BE2C (cell line): ENCODE measurements around the gene WIPF1.

Experiments used
- DNase-seq: peaks from one replicate; pipeline ENCODE4 v3.0.0-alpha.2; 2020
- H3K27me3 ChIP-seq: fragments of 250-450 bp; sonication (Bioruptor Pico); 2 replicates; pipeline ENCODE4 v1.5.1; 2020; ENCODE audit warnings: mild to moderate bottlenecking
- H3K36me3 ChIP-seq: fragments of 250-450 bp; sonication (Bioruptor Pico); 2 replicates; pipeline ENCODE4 v1.5.1; 2020; ENCODE audit warnings: mild to moderate bottlenecking
- H3K4me1 ChIP-seq: fragments of 250-450 bp; sonication (Bioruptor Pico); 2 replicates; pipeline ENCODE4 v1.5.1; 2020
- H3K4me3 ChIP-seq: 2 replicates; pipeline ENCODE4 v1.5.1; 2011; ENCODE audit warnings: low read depth, low read length
- H3K9me3 ChIP-seq: fragments of 250-450 bp; sonication (Bioruptor Pico); 2 replicates; pipeline ENCODE4 v1.5.1; 2020
- TF ChIP-seq, protein P1 (sequence below): IDR thresholded peaks from 2 replicates; pipeline ENCODE4 v1.5.1; 2012; ENCODE audit warnings: mild to moderate bottlenecking, low read depth, low read length

Gene WIPF1

DNA sequence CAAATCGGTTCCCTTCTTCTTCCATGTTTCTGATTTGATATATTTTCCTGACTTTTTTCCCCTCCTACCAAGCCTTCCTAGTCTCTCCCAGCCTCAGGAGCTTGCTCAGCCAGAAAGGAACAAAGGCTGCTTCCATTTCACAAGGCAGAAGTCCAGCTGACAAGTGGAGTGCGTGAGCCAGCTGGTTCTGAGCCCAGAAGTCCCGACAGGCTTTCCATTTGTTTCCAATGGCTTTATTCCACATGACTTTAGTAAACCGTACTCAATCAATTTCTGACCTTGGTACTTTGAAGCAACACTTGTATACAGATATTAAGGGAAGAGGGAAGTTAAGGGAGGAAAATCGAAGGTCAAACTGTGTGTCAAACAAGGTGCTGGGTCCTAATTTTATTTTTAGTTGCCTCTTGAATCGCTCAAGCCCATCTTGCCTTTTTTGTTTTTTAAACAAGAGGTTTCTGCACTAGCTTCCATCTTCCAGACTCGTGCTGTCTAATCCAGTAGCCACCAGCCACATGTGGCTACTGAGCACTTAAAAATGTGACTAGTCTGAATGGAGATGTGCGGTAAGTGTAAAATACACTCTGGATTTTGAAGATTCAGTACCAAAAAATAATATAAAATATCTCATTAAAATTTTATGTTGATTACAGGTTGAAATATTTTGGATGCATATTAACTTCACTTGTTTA lies 36.2 kb downstream of the WIPF1 start:
- TF ChIP-seq, protein P1, sequence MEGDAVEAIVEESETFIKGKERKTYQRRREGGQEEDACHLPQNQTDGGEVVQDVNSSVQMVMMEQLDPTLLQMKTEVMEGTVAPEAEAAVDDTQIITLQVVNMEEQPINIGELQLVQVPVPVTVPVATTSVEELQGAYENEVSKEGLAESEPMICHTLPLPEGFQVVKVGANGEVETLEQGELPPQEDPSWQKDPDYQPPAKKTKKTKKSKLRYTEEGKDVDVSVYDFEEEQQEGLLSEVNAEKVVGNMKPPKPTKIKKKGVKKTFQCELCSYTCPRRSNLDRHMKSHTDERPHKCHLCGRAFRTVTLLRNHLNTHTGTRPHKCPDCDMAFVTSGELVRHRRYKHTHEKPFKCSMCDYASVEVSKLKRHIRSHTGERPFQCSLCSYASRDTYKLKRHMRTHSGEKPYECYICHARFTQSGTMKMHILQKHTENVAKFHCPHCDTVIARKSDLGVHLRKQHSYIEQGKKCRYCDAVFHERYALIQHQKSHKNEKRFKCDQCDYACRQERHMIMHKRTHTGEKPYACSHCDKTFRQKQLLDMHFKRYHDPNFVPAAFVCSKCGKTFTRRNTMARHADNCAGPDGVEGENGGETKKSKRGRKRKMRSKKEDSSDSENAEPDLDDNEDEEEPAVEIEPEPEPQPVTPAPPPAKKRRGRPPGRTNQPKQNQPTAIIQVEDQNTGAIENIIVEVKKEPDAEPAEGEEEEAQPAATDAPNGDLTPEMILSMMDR, result no peak

DNA sequence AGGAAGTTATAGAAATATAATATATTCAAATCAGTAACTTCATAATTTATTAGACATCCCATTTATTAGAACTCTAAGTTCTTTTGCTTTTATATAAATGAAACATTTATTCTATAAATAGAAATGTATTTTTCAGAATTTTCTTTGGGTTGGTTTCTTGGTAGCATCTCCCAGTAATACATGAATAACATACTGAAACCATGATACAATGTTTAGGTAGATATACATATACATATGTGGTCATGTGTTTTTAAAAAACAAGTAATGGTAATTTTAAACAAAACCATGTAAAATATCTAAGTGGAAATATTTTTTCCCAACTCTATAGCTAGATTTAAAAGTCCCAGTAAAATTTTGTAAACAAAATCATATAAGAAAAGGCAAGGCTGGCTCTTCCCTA lies 36.9 kb downstream of the WIPF1 start:
- TF ChIP-seq, protein P1, result no peak
- no peaks in the 10 kb centered on the region for H3K27me3 ChIP-seq
- no peaks in the 10 kb centered on the region for H3K4me1 ChIP-seq
- H3K36me3 ChIP-seq, result no peaks in the 10 kb centered on the region
- no peak for DNase-seq
- no peaks in the 10 kb centered on the region for H3K9me3 ChIP-seq
- H3K4me3 ChIP-seq, result no peak overlapping the region

More for the DNA sequence above, 36.2 kb downstream of the WIPF1 start:
- Histone ChIP-seq H3K9me3 (no peaks in the 10 kb centered on the region), H3K36me3 (no peaks in the 10 kb centered on the region), H3K4me3 (no peak overlapping the region), H3K4me1 (no peaks in the 10 kb centered on the region), H3K27me3 (no peaks in the 10 kb centered on the region)
- DNase-seq, result no peak

DNA sequence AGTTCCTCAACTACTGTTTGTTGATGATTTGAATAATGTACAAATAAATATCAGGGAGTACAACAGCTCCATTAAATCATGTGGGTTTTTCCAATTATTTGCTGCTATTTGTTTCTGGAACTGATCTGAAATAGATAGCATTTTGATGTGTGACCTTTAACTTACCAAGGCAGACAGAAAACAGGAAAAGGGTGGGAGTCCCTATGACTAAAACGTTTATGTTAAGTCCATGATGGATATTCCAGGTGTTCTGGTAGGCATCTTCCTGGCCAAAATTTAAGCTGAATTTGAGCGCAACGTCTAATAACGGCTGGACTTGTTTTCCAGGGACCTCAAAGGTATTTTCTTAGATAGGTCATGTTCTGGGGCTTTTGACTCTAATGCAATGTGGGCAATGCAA lies 41.6 kb downstream of the WIPF1 start:
- H3K9me3 ChIP-seq, result no peaks in the 10 kb centered on the region

DNA sequence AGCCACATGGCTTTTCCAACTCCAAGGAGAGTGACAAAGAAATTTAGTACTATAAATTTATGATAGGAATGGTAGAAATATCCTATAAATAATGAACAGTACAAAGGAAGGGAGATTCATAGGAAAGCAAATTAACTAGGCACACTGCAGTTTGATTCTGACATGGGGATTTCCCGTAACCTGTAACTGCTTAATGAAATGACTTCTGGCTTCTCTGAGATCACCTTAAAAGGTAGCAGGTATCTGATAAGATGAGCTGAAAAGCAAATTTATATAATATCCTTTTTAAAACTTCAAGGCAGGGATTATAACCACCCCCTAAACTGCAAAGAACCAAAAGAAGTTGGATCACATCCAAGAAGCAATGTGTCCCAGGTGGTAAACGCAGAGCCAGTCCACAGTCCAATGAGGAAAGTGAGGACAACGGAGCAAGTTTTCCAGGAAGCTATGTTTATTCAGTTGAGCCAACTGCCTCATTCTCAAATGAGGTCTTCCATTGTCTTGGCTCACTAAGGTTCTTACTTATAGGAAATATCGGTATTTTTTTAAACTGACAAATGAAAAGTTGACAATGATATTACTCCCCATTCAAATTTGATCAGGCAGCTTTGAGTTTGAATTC lies 43.0 kb downstream of the WIPF1 start:
- H3K4me3 ChIP-seq, result no peak overlapping the region
- no peaks in the 10 kb centered on the region for H3K36me3 ChIP-seq
- no peaks in the 10 kb centered on the region for H3K27me3 ChIP-seq
- no peaks in the 10 kb centered on the region for H3K4me1 ChIP-seq
- TF ChIP-seq, protein P1, result no peak
- DNase-seq, result no peak
- H3K9me3 ChIP-seq, result no peaks in the 10 kb centered on the region

More for the DNA sequence above, 41.6 kb downstream of the WIPF1 start:
- DNase-seq, result no peak
- no peaks in the 10 kb centered on the region for H3K36me3 ChIP-seq
- TF ChIP-seq, protein P1, result no peak
- no peaks in the 10 kb centered on the region for H3K27me3 ChIP-seq
- H3K4me1 ChIP-seq, result no peaks in the 10 kb centered on the region
- H3K4me3 ChIP-seq, result no peak overlapping the region

DNA sequence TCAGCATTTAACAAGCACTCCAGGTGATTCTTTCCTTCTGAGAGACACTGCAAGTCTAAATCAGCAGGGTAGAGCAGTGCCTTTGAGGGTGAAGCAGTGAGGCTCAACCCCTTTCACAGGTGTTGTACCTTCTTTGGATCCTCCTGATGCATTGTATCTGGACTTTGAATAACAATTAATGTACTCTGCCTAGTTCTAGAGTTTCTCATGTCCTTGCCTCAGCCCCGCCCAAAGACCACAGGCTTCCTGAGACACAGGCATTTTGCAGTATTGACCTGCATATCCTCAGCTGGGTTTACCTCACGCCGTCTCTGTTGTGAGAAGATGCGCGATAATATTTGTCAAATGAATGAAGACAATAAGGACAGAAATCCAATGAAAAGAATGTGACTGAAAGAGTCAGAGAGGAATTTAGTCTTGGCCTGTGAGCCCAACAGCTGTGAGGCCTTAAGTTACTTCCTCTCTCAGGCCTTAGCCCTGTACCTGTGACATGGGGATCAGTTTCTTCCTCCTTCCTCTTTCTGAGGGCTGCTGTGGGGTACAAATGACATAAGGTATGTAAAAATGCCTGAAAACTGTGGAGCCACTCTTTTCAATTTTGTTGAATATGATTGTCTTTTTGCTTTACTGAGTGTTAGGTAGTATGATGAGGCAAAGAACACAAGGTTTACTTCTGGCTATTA lies 43.7 kb downstream of the WIPF1 start:
- no peak for DNase-seq
- no peaks in the 10 kb centered on the region for H3K9me3 ChIP-seq
- no peaks in the 10 kb centered on the region for H3K36me3 ChIP-seq
- H3K4me1 ChIP-seq, result no peaks in the 10 kb centered on the region
- no peaks in the 10 kb centered on the region for H3K27me3 ChIP-seq
- TF ChIP-seq, protein P1, result no peak
- H3K4me3 ChIP-seq, result no peak overlapping the region

DNA sequence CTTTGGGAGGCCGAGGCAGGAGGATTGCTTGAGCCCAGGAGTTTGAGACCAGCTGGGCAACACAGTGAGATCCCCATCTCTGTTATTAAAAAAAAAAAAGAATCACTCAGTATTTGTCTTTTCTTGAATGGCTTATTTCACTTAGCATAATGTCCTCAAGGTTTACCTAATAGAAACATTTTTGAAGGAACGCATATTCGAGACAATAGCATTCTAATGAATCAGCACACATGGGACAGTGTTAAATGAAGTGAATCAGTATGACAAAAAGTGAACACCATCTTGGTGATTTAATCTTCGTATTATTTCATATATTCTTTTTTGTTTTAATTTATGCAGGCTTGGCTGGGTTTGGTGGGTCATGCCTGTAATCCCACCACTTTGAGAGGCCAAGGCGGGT lies 44.7 kb downstream of the WIPF1 start:
- H3K9me3 ChIP-seq, result no peaks in the 10 kb centered on the region
- H3K36me3 ChIP-seq, result no peaks in the 10 kb centered on the region
- H3K4me1 ChIP-seq, result no peaks in the 10 kb centered on the region
- no peak for DNase-seq
- TF ChIP-seq, protein P1, result no peak
- no peaks in the 10 kb centered on the region for H3K27me3 ChIP-seq
- H3K4me3 ChIP-seq, result no peak overlapping the region
